ENCODE results near the gene TAGLN2. TPM values are rescaled to one million over a fixed set of nuclear protein-coding genes. Genes with fewer than 3 reads are reported as not detected.
"Not testable (repeated sequence)": the region's sequence is repeated elsewhere in the genome, so short reads cannot be mapped to it uniquely, and the experiment has no call there.

TAGLN2 gene
- total RNA-seq, 2 donors from 2014 or later, result 457 to 593 TPM

DNA sequence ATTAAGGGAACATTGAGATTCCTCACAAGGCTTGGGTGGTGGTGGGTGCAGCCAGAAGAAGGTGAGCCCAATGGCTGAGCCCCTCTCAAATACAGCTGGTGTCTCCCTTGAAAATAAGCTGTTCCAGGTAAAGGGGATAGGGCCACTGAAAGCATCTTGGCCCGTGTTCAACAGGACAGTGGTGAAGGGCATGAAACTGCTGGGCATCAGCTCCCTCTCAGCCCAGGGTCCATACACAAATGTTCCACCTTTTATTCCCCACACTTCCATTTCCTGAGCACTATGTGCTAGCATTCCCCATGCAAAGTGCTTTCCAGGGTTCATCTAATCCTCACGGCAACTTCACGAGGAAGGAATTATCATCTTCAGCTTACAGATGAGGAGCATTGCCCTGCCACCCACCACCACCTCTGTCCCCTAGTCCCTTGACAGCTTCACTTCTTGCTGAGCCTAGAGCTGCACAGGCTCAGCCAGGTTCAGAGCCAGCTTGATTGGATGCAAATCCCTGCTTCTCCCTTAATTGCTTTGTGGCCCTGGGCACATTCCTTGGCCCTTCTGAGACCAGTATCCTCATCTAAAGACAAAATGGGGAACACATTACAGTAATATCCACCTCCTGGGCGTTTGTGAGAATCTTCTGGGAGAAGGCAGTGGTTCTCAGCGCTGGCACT, 9.6 kb downstream of the TAGLN2 start:
- Mint-ChIP-seq H3K27ac (peak overlapping the region; percentile 23), H3K36me3 (ENCODE audit: low read depth) (peaks cover 64% of the 10 kb centered on the region), H3K9me3 (no peaks in the 10 kb centered on the region), H3K27me3 (no peaks in the 10 kb centered on the region), H3K4me3 (no peak overlapping the region), H3K4me1 (peaks cover 59% of the 10 kb centered on the region)
- ATAC-seq (replicated peaks), result no peak

- H3K27me3 Mint-ChIP-seq, result no peaks in the 10 kb centered on the region
- H3K9me3 Mint-ChIP-seq, result no peaks in the 10 kb centered on the region
- H3K27ac Mint-ChIP-seq, result peak overlapping the region; percentile 97
- H3K4me1 Mint-ChIP-seq, result peaks cover 61% of the 10 kb centered on the region
- peaks cover 56% of the 10 kb centered on the region for H3K36me3 Mint-ChIP-seq (ENCODE audit: low read depth)
- no peak overlapping the region for H3K4me3 Mint-ChIP-seq
- ATAC-seq (replicated peaks), result no peak
Measured at GRCh38 chr1:159914252-159915018, 10.9 kb downstream of the TAGLN2 start.

GRCh38 chr1:159913451-159914192, 11.7 kb downstream of the TAGLN2 start:
- Mint-ChIP-seq H3K27me3 (no peaks in the 10 kb centered on the region), H3K4me1 (peaks cover 61% of the 10 kb centered on the region), H3K36me3 (ENCODE audit: low read depth) (peaks cover 48% of the 10 kb centered on the region), H3K27ac (peak overlapping the region; percentile 97), H3K9me3 (no peaks in the 10 kb centered on the region), H3K4me3 (peak overlapping the region; percentile 14)
- no peak for ATAC-seq (replicated peaks)

DNA sequence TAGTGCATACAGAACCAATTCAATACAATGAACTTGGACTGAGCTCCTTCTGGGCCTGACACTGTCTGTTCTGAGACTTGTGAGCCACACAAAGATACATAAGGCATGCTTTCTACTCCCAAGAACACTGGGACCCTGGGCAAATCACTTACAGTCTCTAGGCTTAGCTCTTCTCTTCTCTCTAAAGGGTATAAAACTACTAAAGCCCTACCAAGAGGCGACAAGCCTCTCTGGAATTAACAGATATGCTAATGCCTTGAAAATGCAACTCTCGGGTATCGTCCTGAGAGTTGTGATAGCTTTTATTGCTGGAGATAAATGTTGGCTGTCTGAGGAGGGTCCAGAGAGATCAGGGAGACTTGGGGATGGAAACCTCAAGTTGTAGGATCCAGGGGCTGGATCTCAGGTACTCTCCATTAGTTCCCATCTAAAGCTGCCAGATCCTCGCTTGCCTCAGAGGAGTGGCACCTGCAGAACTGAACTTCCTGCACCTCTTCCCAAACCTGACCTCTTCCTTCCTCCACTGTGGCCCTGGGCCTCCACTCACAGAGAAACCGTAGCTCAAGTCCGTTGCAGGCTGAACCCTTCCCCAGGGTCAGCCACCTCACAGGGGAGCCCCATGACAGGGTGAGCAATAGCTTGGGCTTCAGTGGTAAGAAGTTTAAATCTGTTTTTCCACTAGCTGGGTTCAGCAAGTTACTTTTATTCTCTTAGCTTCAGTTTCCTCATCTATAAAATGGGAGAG, 13.8 kb downstream of the TAGLN2 start:
- H3K27ac Mint-ChIP-seq, result peak overlapping the region; percentile 97
- H3K9me3 Mint-ChIP-seq, result no peaks in the 10 kb centered on the region
- peaks cover 27% of the 10 kb centered on the region for H3K36me3 Mint-ChIP-seq (ENCODE audit: low read depth)
- peaks cover 60% of the 10 kb centered on the region for H3K4me1 Mint-ChIP-seq
- H3K4me3 Mint-ChIP-seq, result peak overlapping the region; percentile 75
- no peaks in the 10 kb centered on the region for H3K27me3 Mint-ChIP-seq
- peak; percentile 53 for ATAC-seq (replicated peaks)

GRCh38 chr1:159908031-159908940, 17.0 kb downstream of the TAGLN2 start:
- Mint-ChIP-seq H3K36me3 (ENCODE audit: low read depth) (peaks cover 6% of the 10 kb centered on the region), H3K27ac (peak overlapping the region; percentile 90), H3K9me3 (no peaks in the 10 kb centered on the region), H3K27me3 (no peaks in the 10 kb centered on the region), H3K4me3 (no peak overlapping the region), H3K4me1 (peaks cover 38% of the 10 kb centered on the region)
- no peak for ATAC-seq (replicated peaks)

- no peaks in the 10 kb centered on the region for H3K27me3 Mint-ChIP-seq
- H3K4me1 Mint-ChIP-seq, result peaks cover 30% of the 10 kb centered on the region
- peaks cover 5% of the 10 kb centered on the region for H3K36me3 Mint-ChIP-seq (ENCODE audit: low read depth)
- ATAC-seq (replicated peaks), result no peak
- H3K9me3 Mint-ChIP-seq, result no peaks in the 10 kb centered on the region
- no peak overlapping the region for H3K4me3 Mint-ChIP-seq
- peak overlapping the region; percentile 9 for H3K27ac Mint-ChIP-seq
Measured at GRCh38 chr1:159906960-159907359, 18.3 kb downstream of the TAGLN2 start.

DNA sequence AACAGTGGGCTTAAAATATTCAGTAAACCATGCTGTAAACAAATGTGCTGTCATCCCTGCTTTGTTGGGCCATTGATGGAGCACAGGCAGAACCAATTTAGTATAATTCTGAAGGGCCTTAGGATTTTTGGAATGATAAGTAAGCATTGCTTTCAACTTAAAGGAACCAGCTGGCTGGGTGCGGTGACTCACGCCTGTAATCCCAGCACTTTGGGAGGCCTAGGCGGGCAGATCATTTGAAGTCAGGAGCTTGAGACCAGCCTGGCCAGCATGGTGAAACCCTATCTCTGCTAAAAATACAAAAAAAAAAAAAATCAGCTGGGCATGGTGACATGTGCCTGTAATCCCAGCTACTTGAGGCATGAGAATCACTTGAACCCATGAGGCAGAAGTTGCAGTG, 21.3 kb downstream of the TAGLN2 start:
- H3K9me3 Mint-ChIP-seq; H3K27me3 Mint-ChIP-seq; H3K27ac Mint-ChIP-seq; H3K4me1 Mint-ChIP-seq; ATAC-seq (replicated peaks); H3K36me3 Mint-ChIP-seq (ENCODE audit: low read depth); H3K4me3 Mint-ChIP-seq: not testable (repeated sequence)

GRCh38 chr1:159902541-159902940, 22.8 kb downstream of the TAGLN2 start:
- no peak for ATAC-seq (replicated peaks)
- no peak overlapping the region for H3K27ac Mint-ChIP-seq
- H3K27me3 Mint-ChIP-seq, result no peaks in the 10 kb centered on the region
- no peaks in the 10 kb centered on the region for H3K36me3 Mint-ChIP-seq (ENCODE audit: low read depth)
- H3K4me1 Mint-ChIP-seq, result peaks cover 4% of the 10 kb centered on the region
- no peak overlapping the region for H3K4me3 Mint-ChIP-seq
- no peaks in the 10 kb centered on the region for H3K9me3 Mint-ChIP-seq

DNA sequence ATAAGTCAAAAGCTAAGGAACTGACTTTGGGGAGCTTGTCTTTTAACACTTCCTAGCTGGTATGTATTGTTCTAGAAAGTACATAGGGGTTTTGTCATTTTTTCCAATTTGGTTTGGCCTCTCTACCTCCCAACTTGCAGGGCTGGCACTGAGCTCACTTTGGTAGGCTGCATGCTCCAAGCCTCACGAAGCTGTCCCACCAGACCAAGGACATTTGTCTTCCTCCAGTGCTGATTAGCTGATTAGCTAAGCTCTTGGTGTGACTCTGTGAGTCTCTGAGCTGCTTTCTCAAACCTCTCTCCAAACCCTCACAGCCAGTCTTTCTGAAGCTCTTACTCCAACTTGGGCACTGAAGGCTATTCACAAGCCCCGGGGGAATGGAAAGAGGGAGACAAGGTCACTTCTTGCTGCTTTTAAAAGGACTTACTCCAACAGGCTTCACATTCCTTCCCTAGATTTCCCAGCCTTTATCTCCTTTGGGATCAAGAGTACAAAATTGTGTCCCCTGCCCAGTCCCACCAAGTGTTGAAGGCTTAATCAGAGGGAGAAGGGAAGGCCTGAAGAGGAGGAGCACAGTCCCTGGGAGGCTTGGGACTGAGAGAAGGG, 24.4 kb downstream of the TAGLN2 start:
- Mint-ChIP-seq H3K4me3 (no peak overlapping the region), H3K9me3 (no peaks in the 10 kb centered on the region), H3K4me1 (no peaks in the 10 kb centered on the region), H3K27me3 (no peaks in the 10 kb centered on the region), H3K36me3 (ENCODE audit: low read depth) (no peaks in the 10 kb centered on the region), H3K27ac (no peak overlapping the region)
- no peak for ATAC-seq (replicated peaks)

DNA sequence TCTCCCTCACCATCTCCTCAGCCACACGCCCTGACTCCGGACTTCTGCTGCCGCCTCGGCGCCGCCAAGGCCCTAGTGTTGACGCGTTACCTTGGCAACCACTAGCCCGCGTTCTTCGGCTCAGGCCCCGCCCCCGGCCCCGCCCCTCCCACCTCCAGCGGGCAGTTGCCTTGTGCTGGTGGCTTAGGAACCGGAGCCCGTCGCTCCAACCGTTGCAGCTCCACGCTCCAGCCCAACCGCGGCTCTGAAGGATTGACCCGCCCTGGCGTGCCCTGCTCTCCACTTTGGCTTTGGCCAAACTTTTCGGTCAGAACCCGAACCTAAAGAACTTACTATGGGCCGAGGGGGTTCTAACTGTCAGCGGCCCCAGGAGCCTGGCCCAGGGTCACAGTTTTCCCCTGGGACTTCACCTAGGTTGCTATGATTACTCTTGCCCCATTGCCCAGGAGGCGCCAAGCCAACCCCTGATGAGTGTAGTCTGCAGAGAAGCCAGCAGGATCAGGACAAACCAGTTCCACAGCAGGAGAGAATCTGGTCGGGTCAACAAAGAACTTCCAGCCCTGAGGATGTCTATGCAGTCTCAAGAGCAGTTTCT, 25.1 kb downstream of the TAGLN2 start, which contains the start of gene CFAP45:
Gene CFAP45 (minus strand): TSS at position 80 of the 595 bp plus-strand sequence. CDS start 67 bp downstream, at position 13.
- H3K4me3 Mint-ChIP-seq, result no peak within 1 kb of the TSS
- no peaks in the 10 kb centered on the region for H3K27me3 Mint-ChIP-seq
- peak within 1 kb of the TSS; percentile 26 for H3K27ac Mint-ChIP-seq
- no peaks in the 10 kb centered on the region for H3K9me3 Mint-ChIP-seq
- no peaks in the 10 kb centered on the region for H3K4me1 Mint-ChIP-seq
- ATAC-seq (replicated peaks), result no peak
- no peaks in the 10 kb centered on the region for H3K36me3 Mint-ChIP-seq (ENCODE audit: low read depth)

DNA sequence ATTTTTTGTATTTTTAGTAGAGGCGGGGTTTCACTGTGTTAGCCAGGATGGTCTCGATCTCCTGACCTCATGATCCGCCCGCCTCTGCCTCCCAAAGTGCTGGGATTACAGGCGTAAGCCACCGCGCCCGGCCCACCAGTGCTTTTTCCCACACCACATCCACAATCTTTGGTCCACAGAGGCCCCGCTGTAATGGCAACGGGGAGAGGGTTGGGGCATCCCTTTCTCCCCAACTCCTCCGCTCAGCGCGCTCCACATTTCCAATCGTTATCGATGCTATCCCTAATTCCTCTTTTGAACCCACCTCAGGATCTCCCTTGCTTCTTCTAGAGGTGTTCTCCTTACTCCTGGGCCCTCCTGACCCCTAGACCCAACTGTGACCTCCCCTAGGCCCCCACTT, 25.7 kb downstream of the TAGLN2 start:
- ATAC-seq (replicated peaks); H3K9me3 Mint-ChIP-seq; H3K4me1 Mint-ChIP-seq; H3K27me3 Mint-ChIP-seq; H3K36me3 Mint-ChIP-seq (ENCODE audit: low read depth); H3K4me3 Mint-ChIP-seq: not testable (repeated sequence)
- peak overlapping the region; percentile 26 for H3K27ac Mint-ChIP-seq

GRCh38 chr1:159898527-159898926, 26.8 kb downstream of the TAGLN2 start:
- no peaks in the 10 kb centered on the region for H3K27me3 Mint-ChIP-seq
- no peak overlapping the region for H3K4me3 Mint-ChIP-seq
- H3K9me3 Mint-ChIP-seq, result no peaks in the 10 kb centered on the region
- no peaks in the 10 kb centered on the region for H3K36me3 Mint-ChIP-seq (ENCODE audit: low read depth)
- no peaks in the 10 kb centered on the region for H3K4me1 Mint-ChIP-seq
- no peak for ATAC-seq (replicated peaks)
- no peak overlapping the region for H3K27ac Mint-ChIP-seq

GRCh38 chr1:159897962-159898361, 27.3 kb downstream of the TAGLN2 start:
- Mint-ChIP-seq H3K4me1 (no peaks in the 10 kb centered on the region), H3K27ac (no peak overlapping the region), H3K4me3 (no peak overlapping the region), H3K9me3 (no peaks in the 10 kb centered on the region), H3K36me3 (ENCODE audit: low read depth) (no peaks in the 10 kb centered on the region), H3K27me3 (no peaks in the 10 kb centered on the region)
- ATAC-seq (replicated peaks), result no peak

Data from activated T-helper 17 cell treated with anti-CD3 and anti-CD28 coated beads, Interleukin-2, amount 50 U/mL, for 72 hours (primary cell).